Prostate gland (tissue), 2 donors: Measurements from ENCODE around the gene ZNF80. TPM values are rescaled to one million over a fixed set of nuclear protein-coding genes. Genes with fewer than 3 reads are reported as not detected.

Source experiments
- DNase-seq: peaks from one replicate; pipeline ENCODE4 v3.0.0-alpha.2; 2019; ENCODE audit warnings: low spot score
- H3K27ac ChIP-seq, 2 donors: fragments of 200-600 bp; sonication (generic); 2 replicates each; pipeline ENCODE4 v1.5.1; 2017 to 2019
- H3K27me3 ChIP-seq: fragments of 200-600 bp; sonication (generic); replicated peaks from 2 replicates; pipeline ENCODE4 v1.5.1; 2019; ENCODE audit not compliant: insufficient read depth
- H3K36me3 ChIP-seq, 2 donors: fragments of 200-600 bp; sonication (generic); 1 replicate in 1 of 2; 2 replicates in 1 of 2; pipeline versions ENCODE4 v1.5.1 to v1.8.1; 2017 to 2019
- H3K4me1 ChIP-seq: fragments of 200-600 bp; sonication (generic); replicated peaks from 2 replicates; pipeline ENCODE4 v1.5.1; 2019
- H3K4me3 ChIP-seq, 2 donors: fragments of 200-600 bp; sonication (generic); 2 replicates each; pipeline ENCODE4 v1.5.1; 2017 to 2019
- H3K9me3 ChIP-seq: fragments of 200-600 bp; sonication (generic); 2 replicates; pipeline ENCODE4 v1.5.1; 2017
- CTCF ChIP-seq, 4 experiments: fragments of 200-600 bp in 2 of 4; fragments of 450-650 bp in 2 of 4; sonication (generic) in 2 of 4; IDR thresholded peaks; 1 replicate in 3 of 4; 2 replicates in 1 of 4; pipeline ENCODE4 v1.5.1; 2016 to 2019; ENCODE audit warnings: antibody characterized with exemption in 4 of 4, mild to moderate bottlenecking in 2 of 4, moderate library complexity in 2 of 4
- POLR2A ChIP-seq: fragments of 450-650 bp; IDR thresholded peaks from one replicate; pipeline ENCODE4 v1.6.1; 2016; ENCODE audit warnings: antibody characterized with exemption, mild to moderate bottlenecking
- POLR2AphosphoS5 ChIP-seq: sonication (generic); formaldehyde crosslinking; IDR thresholded peaks from one replicate; pipeline ENCODE4 v1.6.1; 2017; ENCODE audit warnings: antibody characterized with exemption
- WGBS: methylation state at CpG from one replicate; pipeline ENCODE4 v1.1.5; 2018; 5-methylcytosine and 5-hydroxymethylcytosine counted together
- intact Hi-C: fragments of 100-400 bp; cut with DNase I; formaldehyde crosslinking; loops from one replicate; pipeline ENCODE4 v1.14.2; 2022
- total RNA-seq, 2 donors: library from RNA; depleted of rRNA; stranded (reverse); fragments of >200 nt; gene quantifications; one replicate each; pipeline ENCODE4 v1.1.0, GENCODE V29; 2016

The ZNF80 gene
- total RNA-seq, 2 donors from 2014 or later: 0.62 TPM; not detected in 1

GRCh38 chr3:114213292-114213626, 24.1 kb downstream of the ZNF80 start:
- Histone ChIP-seq H3K4me1 (no peaks in the 10 kb centered on the region), H3K27me3 (peaks cover 2% of the 10 kb centered on the region), H3K27ac (no peak overlapping the region), H3K4me3 (no peak overlapping the region), H3K9me3 (no peaks in the 10 kb centered on the region), H3K36me3 (no peaks in the 10 kb centered on the region)
- WGBS: 58% methylated on average over 4 of the region's 4 CpGs
- intact Hi-C loops: no loop called here
- no peak for DNase-seq
- TF ChIP-seq POLR2A (no peak), POLR2AphosphoS5 (no peak), CTCF (IDR thresholded peaks at IDR 0.05) (no peak)

- DNase-seq: no peak
- Histone ChIP-seq H3K4me1 (no peaks in the 10 kb centered on the region), H3K36me3 (no peaks in the 10 kb centered on the region), H3K4me3 (no peak overlapping the region), H3K27me3 (peaks cover 2% of the 10 kb centered on the region), H3K9me3 (no peaks in the 10 kb centered on the region), H3K27ac (no peak overlapping the region)
- TF ChIP-seq POLR2AphosphoS5: no peak
- TF ChIP-seq POLR2A: no peak
- TF ChIP-seq CTCF (IDR thresholded peaks at IDR 0.05): no peak
- intact Hi-C loops: no loop called here
- WGBS: 44% methylated on average over 4 of the region's 4 CpGs
Measured at GRCh38 chr3:114212646-114213045, 24.7 kb downstream of the ZNF80 start.

- TF ChIP-seq CTCF (IDR thresholded peaks at IDR 0.05) (no peak), POLR2AphosphoS5 (no peak), POLR2A (no peak)
- no peaks in the 10 kb centered on the region for H3K27me3 ChIP-seq
- H3K4me3 ChIP-seq: no peak overlapping the region
- intact Hi-C loops: no loop called here
- H3K27ac ChIP-seq: no peak overlapping the region
- no peaks in the 10 kb centered on the region for H3K9me3 ChIP-seq
- no peaks in the 10 kb centered on the region for H3K36me3 ChIP-seq
- 88% methylated on average over 4 of the region's 4 CpGs for WGBS
- no peaks in the 10 kb centered on the region for H3K4me1 ChIP-seq
- no peak for DNase-seq
Measured at GRCh38 chr3:114207768-114208167, 29.6 kb downstream of the ZNF80 start.

- no peak for TF ChIP-seq POLR2AphosphoS5
- no peak for TF ChIP-seq CTCF (IDR thresholded peaks at IDR 0.05)
- no peak for TF ChIP-seq POLR2A
- Histone ChIP-seq H3K36me3 (no peaks in the 10 kb centered on the region), H3K27ac (no peak overlapping the region), H3K4me3 (no peak overlapping the region), H3K27me3 (no peaks in the 10 kb centered on the region), H3K4me1 (no peaks in the 10 kb centered on the region), H3K9me3 (no peaks in the 10 kb centered on the region)
- intact Hi-C loops: no loop called here
- DNase-seq: no peak
- 90% methylated on average over 3 of the region's 3 CpGs for WGBS
Measured at GRCh38 chr3:114206342-114206741, 31.0 kb downstream of the ZNF80 start.

GRCh38 chr3:114205541-114205940, 31.8 kb downstream of the ZNF80 start:
- 73% methylated on average over 2 of the region's 2 CpGs for WGBS
- TF ChIP-seq POLR2AphosphoS5: no peak
- no peak for TF ChIP-seq POLR2A
- TF ChIP-seq CTCF (IDR thresholded peaks at IDR 0.05): no peak
- Histone ChIP-seq H3K4me3 (no peak overlapping the region), H3K27me3 (no peaks in the 10 kb centered on the region), H3K36me3 (no peaks in the 10 kb centered on the region), H3K9me3 (no peaks in the 10 kb centered on the region), H3K4me1 (no peaks in the 10 kb centered on the region), H3K27ac (no peak overlapping the region)
- DNase-seq: no peak
- intact Hi-C loops: no loop called here
